OCI-LY7 (cell line): ENCODE results near the gene CNTN4.

Experiments used
- CTCF ChIP-seq: fragments of 200-600 bp; sonication (generic); conservative IDR thresholded peaks from 2 replicates; pipeline ENCODE4 v1.5.1; 2014; ENCODE audit warnings: mild to moderate bottlenecking, antibody characterized with exemption, low read length, moderate library complexity, mixed read lengths
- EZH2phosphoT487 ChIP-seq: fragments of 200-600 bp; sonication (generic); IDR thresholded peaks from 2 replicates; pipeline ENCODE4 v1.6.1; 2018; ENCODE audit warnings: low read depth, borderline replicate concordance, mild to moderate bottlenecking, mixed run types, antibody characterized with exemption, low read length, moderate library complexity, mixed read lengths

GRCh38 chr3:2391896-2392295 is 293.2 kb downstream of the CNTN4 start:
- TF ChIP-seq CTCF (no peak), EZH2phosphoT487 (no peak)
